Neural cell (in vitro differentiated cells): ENCODE measurements around the gene XRCC3. TPM values are rescaled to one million over a fixed set of nuclear protein-coding genes. Genes with fewer than 3 reads are reported as not detected.

Source experiments
- H2AFZ ChIP-seq: fragments of 200-600, 300-800 bp; sonication (generic), shearing (Covaris generic); 2 replicates; pipeline ENCODE4 v1.6.0; 2014; ENCODE audit warnings: low read depth, mild to moderate bottlenecking, antibody characterized with exemption, low read length, moderate library complexity
- H3F3A ChIP-seq: fragments of 200-600 bp; shearing (Covaris generic); 2 replicates; pipeline ENCODE4 v1.6.1; 2016; ENCODE audit warnings: mild to moderate bottlenecking, moderate library complexity, mixed read lengths, antibody characterized with exemption, low read length; ENCODE audit not compliant: insufficient read depth, poor library complexity, severe bottlenecking
- H3K27ac ChIP-seq: fragments of 200-600, 300-800 bp; sonication (generic), shearing (Covaris generic); 2 replicates; pipeline ENCODE4 v1.5.1; 2014; ENCODE audit warnings: mild to moderate bottlenecking, low read length, moderate library complexity
- H3K27me3 ChIP-seq: fragments of 300-800, 200-600 bp; sonication (generic), shearing (Covaris generic); 2 replicates; pipeline ENCODE4 v1.6.0; 2014; ENCODE audit warnings: mild to moderate bottlenecking, low read depth, low read length, moderate library complexity; ENCODE audit not compliant: insufficient read depth
- H3K36me3 ChIP-seq: fragments of 300-800, 200-600 bp; sonication (generic), shearing (Covaris generic); 2 replicates; pipeline ENCODE4 v1.5.1; 2014; ENCODE audit warnings: mild to moderate bottlenecking, antibody characterized with exemption, low read length, moderate library complexity; ENCODE audit not compliant: insufficient read depth
- H3K4me2 ChIP-seq: fragments of 300-800, 200-600 bp; sonication (generic), shearing (Covaris generic); 2 replicates; pipeline ENCODE4 v1.6.0; 2014; ENCODE audit warnings: mild to moderate bottlenecking, low read length
- H3K4me3 ChIP-seq: fragments of 300-800, 200-600 bp; sonication (generic), shearing (Covaris generic); 2 replicates; pipeline ENCODE4 v1.5.1; 2014; ENCODE audit warnings: mild to moderate bottlenecking, low read length, moderate library complexity
- H3K79me2 ChIP-seq: fragments of 200-600 bp; shearing (Covaris generic); replicated peaks from 2 replicates; pipeline ENCODE4 v1.6.0; 2014; ENCODE audit warnings: mild to moderate bottlenecking, low read length, moderate library complexity; ENCODE audit not compliant: insufficient read depth
- H3K9ac ChIP-seq: fragments of 300-800, 200-600 bp; sonication (generic), shearing (Covaris generic); 2 replicates; pipeline ENCODE4 v1.6.1; 2016; ENCODE audit warnings: mild to moderate bottlenecking, low read length, mixed read lengths
- H3K9me2 ChIP-seq: fragments of 200-600 bp; shearing (Covaris generic); 2 replicates; pipeline ENCODE4 v1.6.1; 2016; ENCODE audit warnings: mild to moderate bottlenecking, low read length, mixed read lengths; ENCODE audit not compliant: insufficient read depth
- H3K9me3 ChIP-seq: fragments of 200-600, 300-800 bp; sonication (generic), shearing (Covaris generic); 2 replicates; pipeline ENCODE4 v1.6.1; 2016; ENCODE audit warnings: mild to moderate bottlenecking, mixed run types, low read length, moderate library complexity, mixed read lengths
- H4K20me1 ChIP-seq: fragments of 200-600 bp; shearing (Covaris generic); 2 replicates; pipeline ENCODE4 v1.6.1; 2016; ENCODE audit warnings: mild to moderate bottlenecking, mixed run types; ENCODE audit not compliant: insufficient read depth
- CTCF ChIP-seq: fragments of 450-650 bp; IDR thresholded peaks from 2 replicates; pipeline ENCODE4 v1.5.1; 2014; ENCODE audit warnings: antibody characterized with exemption, mild to moderate bottlenecking, moderate library complexity; ENCODE audit not compliant: poor library complexity, severe bottlenecking
- EP300 ChIP-seq: fragments of 450-650 bp; conservative IDR thresholded peaks from 2 replicates; pipeline ENCODE4 v1.6.1; 2014; ENCODE audit warnings: antibody characterized with exemption, mild to moderate bottlenecking, moderate library complexity; ENCODE audit not compliant: poor library complexity, severe bottlenecking
- EZH2 ChIP-seq: fragments of 200-600, 300-800 bp; shearing (Covaris generic), sonication (generic); IDR thresholded peaks from 2 replicates; pipeline ENCODE4 v1.6.1; 2014; ENCODE audit warnings: antibody characterized with exemption, low read length, borderline replicate concordance, mild to moderate bottlenecking; ENCODE audit not compliant: insufficient read depth, poor library complexity, severe bottlenecking
- MXI1 ChIP-seq: fragments of 450-650 bp; conservative IDR thresholded peaks from 2 replicates; pipeline ENCODE4 v1.6.1; 2014; ENCODE audit warnings: antibody characterized with exemption, mild to moderate bottlenecking; ENCODE audit not compliant: poor library complexity, severe bottlenecking
- POLR2AphosphoS5 ChIP-seq: IDR thresholded peaks from 2 replicates; pipeline ENCODE4 v1.6.1; 2012
- RAD21 ChIP-seq: fragments of 450-650 bp; conservative IDR thresholded peaks from 2 replicates; pipeline ENCODE4 v1.6.1; 2014; ENCODE audit warnings: antibody characterized with exemption, mild to moderate bottlenecking, moderate library complexity
- REST ChIP-seq: IDR thresholded peaks from 2 replicates; pipeline ENCODE4 v1.6.1; 2012; ENCODE audit warnings: borderline replicate concordance
- SMC3 ChIP-seq: fragments of 450-650 bp; conservative IDR thresholded peaks from 2 replicates; pipeline ENCODE4 v1.6.1; 2014; ENCODE audit warnings: antibody characterized with exemption, mild to moderate bottlenecking, moderate library complexity; ENCODE audit not compliant: poor library complexity
- TAF1 ChIP-seq: IDR thresholded peaks from 2 replicates; pipeline ENCODE4 v1.6.1; 2012; ENCODE audit warnings: low read depth
- polyA plus RNA-seq: library from polyadenylated mRNA; depleted of rRNA; stranded (reverse); fragments of >200 nt; gene quantifications from 2 replicates; pipeline ENCODE4 v1.2.3, GENCODE V29; 2014

XRCC3 gene
- polyA plus RNA-seq, 1 donor from 2014 or later = 14.6 TPM

GRCh38 chr14:103734081-103734888 lies 19.0 kb upstream of the XRCC3 start:
- Histone ChIP-seq H3K4me2 (no peak overlapping the region), H3K27ac (no peak overlapping the region), H3K9me3 (no peaks in the 10 kb centered on the region), H4K20me1 (no peaks in the 10 kb centered on the region), H3K9ac (no peak overlapping the region), H3K27me3 (no peaks in the 10 kb centered on the region), H3K79me2 (no peaks in the 10 kb centered on the region), H3F3A (no peaks in the 10 kb centered on the region), H2AFZ (no peak overlapping the region), H3K4me3 (no peak overlapping the region), H3K36me3 (no peaks in the 10 kb centered on the region), H3K9me2 (no peaks in the 10 kb centered on the region)
- TF ChIP-seq REST = no peak
- no peak for TF ChIP-seq EZH2
- no peak for TF ChIP-seq RAD21
- TF ChIP-seq SMC3 = no peak
- TF ChIP-seq POLR2AphosphoS5 = no peak
- no peak for TF ChIP-seq TAF1
- TF ChIP-seq MXI1 = no peak
- no peak for TF ChIP-seq EP300
- no peak for TF ChIP-seq CTCF

GRCh38 chr14:103733651-103734050 lies 18.4 kb upstream of the XRCC3 start:
- no peaks in the 10 kb centered on the region for H3K27me3 ChIP-seq
- H4K20me1 ChIP-seq = no peaks in the 10 kb centered on the region
- H3K4me3 ChIP-seq = no peak overlapping the region
- no peak overlapping the region for H3K4me2 ChIP-seq
- no peaks in the 10 kb centered on the region for H3K36me3 ChIP-seq
- H3K79me2 ChIP-seq = no peaks in the 10 kb centered on the region
- H3F3A ChIP-seq = no peaks in the 10 kb centered on the region
- H3K27ac ChIP-seq = no peak overlapping the region
- H3K9ac ChIP-seq = no peak overlapping the region
- TF ChIP-seq EZH2 (no peak), RAD21 (no peak), TAF1 (no peak), EP300 (no peak), CTCF (no peak), POLR2AphosphoS5 (no peak), SMC3 (no peak), MXI1 (no peak), REST (no peak)
- H3K9me3 ChIP-seq = no peaks in the 10 kb centered on the region
- H3K9me2 ChIP-seq = no peaks in the 10 kb centered on the region
- no peak overlapping the region for H2AFZ ChIP-seq
